Uterus (tissue), 2 donors: ENCODE results near the gene KRIT1.
"Not testable (repeated sequence)": the region's sequence is repeated elsewhere in the genome, so short reads cannot be mapped to it uniquely, and the experiment has no call there.

Experiments used
- POLR2A ChIP-seq, 2 donors: fragments of 450-650 bp; IDR thresholded peaks; one replicate each; pipeline ENCODE4 v1.6.1; 2016; ENCODE audit warnings: antibody characterized with exemption in 2 of 2, mild to moderate bottlenecking in 1 of 2, moderate library complexity in 1 of 2
- TF ChIP-seq, protein P1 (sequence below), 4 experiments: fragments of 200-600 bp in 2 of 4; fragments of 450-650 bp in 2 of 4; sonication (generic) in 2 of 4; IDR thresholded peaks; one replicate each; pipeline ENCODE4 v1.5.1; 2016 to 2019; ENCODE audit warnings: antibody characterized with exemption in 4 of 4, mild to moderate bottlenecking in 2 of 4, moderate library complexity in 1 of 4

DNA sequence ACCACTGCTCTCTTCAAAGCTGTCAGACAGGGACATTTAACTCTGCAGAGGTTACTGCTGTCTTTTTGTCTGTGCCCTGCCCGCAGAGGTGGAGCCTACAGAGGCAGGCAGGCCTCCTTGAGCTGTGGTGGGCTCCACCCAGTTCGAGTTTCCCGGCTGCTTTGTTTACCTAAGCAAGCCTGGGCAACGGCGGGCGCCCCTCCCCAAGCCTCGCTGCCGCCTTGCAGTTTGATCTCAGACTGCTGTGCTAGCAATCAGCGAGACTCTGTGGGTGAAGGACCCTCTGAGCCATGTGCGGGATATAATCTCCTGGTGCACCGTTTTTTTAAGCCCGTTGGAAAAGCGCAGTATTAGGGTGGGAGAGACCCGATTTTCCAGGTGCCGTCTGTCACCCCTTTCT, 56.5 kb downstream of the KRIT1 start:
- TF ChIP-seq, protein P1, sequence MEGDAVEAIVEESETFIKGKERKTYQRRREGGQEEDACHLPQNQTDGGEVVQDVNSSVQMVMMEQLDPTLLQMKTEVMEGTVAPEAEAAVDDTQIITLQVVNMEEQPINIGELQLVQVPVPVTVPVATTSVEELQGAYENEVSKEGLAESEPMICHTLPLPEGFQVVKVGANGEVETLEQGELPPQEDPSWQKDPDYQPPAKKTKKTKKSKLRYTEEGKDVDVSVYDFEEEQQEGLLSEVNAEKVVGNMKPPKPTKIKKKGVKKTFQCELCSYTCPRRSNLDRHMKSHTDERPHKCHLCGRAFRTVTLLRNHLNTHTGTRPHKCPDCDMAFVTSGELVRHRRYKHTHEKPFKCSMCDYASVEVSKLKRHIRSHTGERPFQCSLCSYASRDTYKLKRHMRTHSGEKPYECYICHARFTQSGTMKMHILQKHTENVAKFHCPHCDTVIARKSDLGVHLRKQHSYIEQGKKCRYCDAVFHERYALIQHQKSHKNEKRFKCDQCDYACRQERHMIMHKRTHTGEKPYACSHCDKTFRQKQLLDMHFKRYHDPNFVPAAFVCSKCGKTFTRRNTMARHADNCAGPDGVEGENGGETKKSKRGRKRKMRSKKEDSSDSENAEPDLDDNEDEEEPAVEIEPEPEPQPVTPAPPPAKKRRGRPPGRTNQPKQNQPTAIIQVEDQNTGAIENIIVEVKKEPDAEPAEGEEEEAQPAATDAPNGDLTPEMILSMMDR (IDR thresholded peaks at IDR 0.05): not testable (repeated sequence)
- TF ChIP-seq POLR2A (IDR thresholded peaks at IDR 0.05): not testable (repeated sequence)
